Measurements from ENCODE around the gene CD164L2.
A peak's percentile ranks its signal among the peaks of the same experiment; 100 is the strongest.

CD164L2 gene

DNA sequence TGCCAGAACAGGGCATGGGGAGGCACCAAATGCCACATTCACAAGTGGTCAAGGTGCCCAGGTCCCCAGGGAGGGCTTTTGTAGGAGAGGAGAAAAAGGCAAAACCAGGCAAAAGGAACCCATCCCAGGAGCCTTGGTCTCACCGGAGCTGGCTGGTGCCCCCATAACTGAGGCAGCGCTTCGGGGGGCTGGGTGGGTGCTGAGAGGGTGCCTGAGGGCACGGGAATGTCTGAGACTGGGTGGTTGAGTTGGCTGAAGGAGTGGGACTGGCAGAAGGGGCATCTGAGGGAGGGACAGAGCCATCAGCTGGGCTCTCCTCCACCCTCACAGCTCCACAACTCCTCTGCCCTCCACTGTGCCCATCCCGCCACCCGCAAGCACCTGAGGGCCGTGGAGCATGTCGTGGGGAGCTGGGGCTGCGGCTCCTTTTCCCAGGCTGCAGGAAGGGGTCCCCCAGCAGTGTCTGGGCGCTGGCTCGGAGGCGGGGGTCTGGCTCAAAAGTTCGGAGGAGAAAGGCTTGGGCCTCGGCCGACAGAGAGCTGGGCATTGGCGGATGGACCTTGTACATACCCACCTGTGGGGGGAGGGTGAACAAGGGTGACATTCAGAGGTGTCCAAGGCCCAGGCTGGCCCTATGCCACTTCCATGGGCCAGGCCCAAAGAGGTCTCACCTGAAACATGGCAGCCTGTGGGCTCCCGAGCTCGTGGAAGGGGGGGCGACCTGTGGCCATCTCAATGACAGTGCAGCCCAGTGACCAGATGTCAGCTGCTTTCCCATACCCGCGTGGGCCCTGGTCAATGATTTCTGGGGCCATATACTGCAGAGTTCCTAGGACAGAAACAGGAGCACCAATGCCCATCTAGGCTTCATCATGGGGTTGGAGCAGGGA lies 24.9 kb downstream of the CD164L2 start:
- H3K27ac ChIP-seq = peak overlapping the region; percentile 98
- TF ChIP-seq, protein P1, sequence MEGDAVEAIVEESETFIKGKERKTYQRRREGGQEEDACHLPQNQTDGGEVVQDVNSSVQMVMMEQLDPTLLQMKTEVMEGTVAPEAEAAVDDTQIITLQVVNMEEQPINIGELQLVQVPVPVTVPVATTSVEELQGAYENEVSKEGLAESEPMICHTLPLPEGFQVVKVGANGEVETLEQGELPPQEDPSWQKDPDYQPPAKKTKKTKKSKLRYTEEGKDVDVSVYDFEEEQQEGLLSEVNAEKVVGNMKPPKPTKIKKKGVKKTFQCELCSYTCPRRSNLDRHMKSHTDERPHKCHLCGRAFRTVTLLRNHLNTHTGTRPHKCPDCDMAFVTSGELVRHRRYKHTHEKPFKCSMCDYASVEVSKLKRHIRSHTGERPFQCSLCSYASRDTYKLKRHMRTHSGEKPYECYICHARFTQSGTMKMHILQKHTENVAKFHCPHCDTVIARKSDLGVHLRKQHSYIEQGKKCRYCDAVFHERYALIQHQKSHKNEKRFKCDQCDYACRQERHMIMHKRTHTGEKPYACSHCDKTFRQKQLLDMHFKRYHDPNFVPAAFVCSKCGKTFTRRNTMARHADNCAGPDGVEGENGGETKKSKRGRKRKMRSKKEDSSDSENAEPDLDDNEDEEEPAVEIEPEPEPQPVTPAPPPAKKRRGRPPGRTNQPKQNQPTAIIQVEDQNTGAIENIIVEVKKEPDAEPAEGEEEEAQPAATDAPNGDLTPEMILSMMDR (conservative IDR thresholded peaks at IDR 0.05; ENCODE audit: low read depth) = no peak
- POLR2A ChIA-PET (ENCODE audit: low non-redundant PET) = interaction anchor here (1.7 kb wide), 1 partner anchor 8 kb away, joined by 5 read pairs; the partner anchor contains the start of gene MAP3K6
- CTCF ChIA-PET = interaction anchor here (0.6 to 4.9 kb wide), 14 partner anchors 7 to 58 kb away, joined by 3 to 21 read pairs (median 6); no protein-coding TSS in a partner anchor
- DNase-seq (ENCODE audit: low spot score) = no peak

DNA sequence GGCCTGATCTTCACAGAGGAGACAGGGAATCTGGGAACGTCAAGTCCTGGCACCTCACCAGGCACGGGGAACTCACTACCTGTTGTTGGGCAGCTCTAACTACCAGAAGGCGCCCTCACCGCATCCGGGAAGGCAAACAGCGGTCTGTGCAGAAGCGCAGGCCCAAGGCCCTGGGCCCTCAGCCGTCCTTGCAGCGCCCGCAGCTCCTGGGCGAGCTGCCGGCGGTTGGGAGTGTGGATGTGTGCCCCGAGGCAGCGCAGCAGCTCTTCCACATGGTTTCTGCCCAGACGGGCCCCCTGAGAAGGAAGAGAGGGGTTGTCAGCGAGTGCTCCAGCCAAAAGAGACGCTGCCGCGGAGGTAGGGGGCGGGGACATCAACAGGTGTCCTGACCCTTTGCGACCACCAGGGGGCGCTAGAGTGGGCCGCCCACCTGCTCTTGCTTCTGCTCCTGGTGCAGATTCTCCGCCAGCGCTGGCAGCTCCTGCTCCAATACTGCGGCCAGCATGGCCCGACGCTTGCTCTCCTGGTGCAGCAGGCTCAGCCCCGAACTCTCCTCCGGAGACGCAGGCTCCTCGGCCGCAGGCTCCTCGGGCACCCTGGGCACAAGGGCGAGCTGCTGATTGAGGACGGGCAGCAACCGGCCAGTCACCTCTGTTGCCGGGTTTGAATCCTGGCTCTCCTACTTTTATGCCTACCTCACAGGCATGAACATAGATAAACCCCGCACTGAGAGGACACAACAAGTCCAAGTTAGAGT lies 25.7 kb downstream of the CD164L2 start:
- peak; percentile 77 for DNase-seq (ENCODE audit: low spot score)
- POLR2A ChIA-PET (ENCODE audit: low non-redundant PET) = interaction anchor here (1.7 kb wide), 1 partner anchor 9 kb away, joined by 5 read pairs; the partner anchor contains the start of gene MAP3K6
- TF ChIP-seq, protein P1 (conservative IDR thresholded peaks at IDR 0.05; ENCODE audit: low read depth) = peak; percentile 92
- H3K27ac ChIP-seq = peak overlapping the region; percentile 98
- CTCF ChIA-PET = interaction anchor here (0.5 to 4.9 kb wide), 20 partner anchors 8 to 781 kb away, joined by 3 to 21 read pairs (median 4); no protein-coding TSS in a partner anchor

DNA sequence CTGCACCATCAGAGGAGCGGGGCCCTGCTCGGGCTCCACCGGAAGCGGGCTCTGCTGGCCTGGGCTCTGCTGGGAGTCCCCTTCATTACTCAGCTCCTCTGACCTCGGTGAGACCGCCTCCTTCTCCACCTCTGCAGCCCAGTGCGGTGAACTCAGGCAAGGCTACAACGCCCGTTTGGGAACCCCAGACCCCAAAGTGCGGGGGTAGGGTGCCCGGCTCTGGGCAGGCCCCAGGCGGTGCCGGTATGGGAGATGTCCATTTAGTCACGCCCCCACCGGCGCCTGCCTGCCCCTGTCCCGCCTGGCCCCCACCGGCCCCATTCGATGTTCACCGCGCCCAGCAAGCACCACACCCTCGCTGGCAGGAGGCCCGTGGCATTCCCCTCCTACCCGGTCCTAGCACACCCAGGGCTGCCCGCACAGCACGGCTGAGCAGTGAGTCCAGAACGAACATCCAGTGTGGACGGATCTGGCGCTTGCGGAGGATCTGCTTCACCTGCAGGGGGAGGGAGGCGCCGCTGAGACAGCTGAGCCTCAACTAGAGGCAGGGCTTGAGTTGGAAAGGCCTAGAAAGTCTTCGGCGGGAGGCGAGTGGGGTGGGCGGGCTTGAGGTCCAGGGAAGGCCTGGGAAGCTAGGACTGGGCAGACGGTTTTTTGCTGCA lies 26.4 kb downstream of the CD164L2 start:
- peak overlapping the region; percentile 98 for H3K27ac ChIP-seq
- TF ChIP-seq, protein P1 (conservative IDR thresholded peaks at IDR 0.05; ENCODE audit: low read depth) = no peak
- no peak for DNase-seq (ENCODE audit: low spot score)
- POLR2A ChIA-PET (ENCODE audit: low non-redundant PET) = no interaction called here
- CTCF ChIA-PET = interaction anchor here (0.5 to 4.9 kb wide), 16 partner anchors 8 to 782 kb away, joined by 3 to 21 read pairs (median 5); no protein-coding TSS in a partner anchor

DNA sequence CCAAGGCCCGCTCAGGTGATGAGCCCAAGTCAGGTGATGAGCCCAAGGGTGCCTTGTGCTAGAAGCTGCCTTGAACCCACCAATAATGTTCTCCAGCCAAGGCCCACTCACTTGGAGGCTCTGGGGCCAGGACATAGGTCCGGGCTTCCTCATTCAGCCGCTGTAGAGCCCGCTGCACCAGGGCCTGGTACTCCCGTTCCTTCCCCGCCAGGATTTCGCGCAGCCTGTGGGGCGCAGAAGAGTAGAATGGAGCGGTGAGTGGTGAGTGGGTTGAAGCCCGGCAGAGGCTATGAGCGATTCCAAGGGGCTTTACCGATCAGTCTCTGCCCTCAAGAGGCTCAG lies 26.9 kb downstream of the CD164L2 start:
- POLR2A ChIA-PET (ENCODE audit: low non-redundant PET) = no interaction called here
- no peak for DNase-seq (ENCODE audit: low spot score)
- CTCF ChIA-PET = interaction anchor here (0.6 to 4.9 kb wide), 2 partner anchors 56 to 252 kb away, joined by 6 to 21 read pairs; no protein-coding TSS in a partner anchor
- TF ChIP-seq, protein P1 (conservative IDR thresholded peaks at IDR 0.05; ENCODE audit: low read depth) = no peak
- H3K27ac ChIP-seq = peak overlapping the region; percentile 98

DNA sequence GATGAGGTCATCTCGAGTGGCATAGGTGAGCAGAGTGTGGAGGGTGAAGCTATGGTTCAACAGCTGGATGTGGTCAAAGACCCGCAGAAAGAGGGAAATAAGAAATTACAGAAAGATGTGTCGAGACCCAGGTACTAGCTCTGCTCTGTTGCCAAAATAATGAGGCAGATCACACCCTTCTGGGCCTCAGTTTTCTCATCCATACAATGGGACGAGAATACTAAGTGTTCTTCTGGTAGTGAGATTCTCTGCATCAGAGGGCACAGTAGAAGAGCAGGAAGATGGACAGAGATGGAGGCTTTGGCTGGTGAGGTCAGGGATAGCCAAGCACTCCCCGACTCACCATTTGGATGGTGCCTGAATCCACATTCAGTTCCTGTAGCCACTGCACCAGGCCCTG lies 27.4 kb downstream of the CD164L2 start:
- ChIA-PET POLR2A (ENCODE audit: low non-redundant PET) (no interaction called here), CTCF (interaction anchor here (0.6 to 4.9 kb wide), 2 partner anchors 56 to 161 kb away, joined by 3 to 21 read pairs; no protein-coding TSS in a partner anchor)
- peak overlapping the region; percentile 98 for H3K27ac ChIP-seq
- TF ChIP-seq, protein P1 (conservative IDR thresholded peaks at IDR 0.05; ENCODE audit: low read depth) = no peak
- DNase-seq (ENCODE audit: low spot score) = no peak
